CD8-positive, alpha-beta memory T cell (primary cell): Measurements from ENCODE around the gene CLDN16. TPM values are rescaled to one million over a fixed set of nuclear protein-coding genes. Genes with fewer than 3 reads are reported as not detected.

Experiments
- CTCF ChIA-PET: fragments of 350-600 bp; sonication (Branson Sonifier 250); formaldehyde crosslinking; loops from one replicate; lab custom pipeline; 2021; ENCODE audit warnings: antibody characterized with exemption; lab: Charles Lee
- POLR2A ChIA-PET: fragments of 350-600 bp; sonication (Branson Sonifier 250); formaldehyde crosslinking; loops from one replicate; lab custom pipeline; 2021; ENCODE audit warnings: antibody characterized with exemption; lab: Charles Lee
- DNase-seq, 5 donors: peaks; one replicate each; pipeline versions ENCODE4 v3.0.0 to v3.0.0-alpha.2; 2020 to 2022; ENCODE audit warnings: mixed read lengths in 1 of 5
- H3K27ac ChIP-seq: one replicate; pipeline ENCODE4 v1.7.0; 2013; ENCODE audit warnings: low read depth, mild to moderate bottlenecking, low read length, moderate library complexity
- H3K27me3 ChIP-seq: 2 replicates; pipeline ENCODE4 v1.7.0; 2013; ENCODE audit warnings: low read length, mild to moderate bottlenecking; ENCODE audit not compliant: insufficient read depth, poor library complexity, severe bottlenecking
- H3K36me3 ChIP-seq: 2 replicates; pipeline ENCODE4 v1.7.0; 2013; ENCODE audit warnings: mild to moderate bottlenecking, low read length, moderate library complexity; ENCODE audit not compliant: insufficient read depth
- H3K4me1 ChIP-seq: 2 replicates; pipeline ENCODE4 v1.7.0; 2013; ENCODE audit warnings: mild to moderate bottlenecking, low read length, moderate library complexity; ENCODE audit not compliant: insufficient read depth
- H3K4me3 ChIP-seq: 2 replicates; pipeline ENCODE4 v1.7.0; 2013; ENCODE audit warnings: mild to moderate bottlenecking, low read length
- H3K9me3 ChIP-seq: 2 replicates; pipeline ENCODE4 v1.7.0; 2013; ENCODE audit warnings: mild to moderate bottlenecking, low read length
- H3K27ac Mint-ChIP-seq, 8 donors: one replicate each; pipeline ENCODE4 v1.8.0; 2020 to 2021; ENCODE audit warnings: mixed read lengths in 8 of 8, mild to moderate bottlenecking in 6 of 8, inconsistent platforms in 3 of 8, moderate library complexity in 3 of 8
- H3K27me3 Mint-ChIP-seq, 2 donors: one replicate each; pipeline ENCODE4 v1.8.0; 2020 to 2021; ENCODE audit warnings: mixed read lengths in 2 of 2, mild to moderate bottlenecking in 1 of 2, moderate library complexity in 1 of 2
- H3K36me3 Mint-ChIP-seq, 3 donors: one replicate each; pipeline ENCODE4 v1.8.0; 2020 to 2021; ENCODE audit warnings: mixed read lengths in 3 of 3, inconsistent platforms in 1 of 3, mild to moderate bottlenecking in 1 of 3
- H3K4me1 Mint-ChIP-seq, 3 donors: one replicate each; pipeline ENCODE4 v1.8.0; 2020 to 2021; ENCODE audit warnings: mixed read lengths in 3 of 3, inconsistent platforms in 1 of 3, mild to moderate bottlenecking in 1 of 3
- H3K4me3 Mint-ChIP-seq, 7 donors: one replicate each; pipeline ENCODE4 v1.8.0; 2020 to 2021; ENCODE audit warnings: mixed read lengths in 7 of 7, mild to moderate bottlenecking in 6 of 7, moderate library complexity in 4 of 7, inconsistent platforms in 2 of 7
- H3K9me3 Mint-ChIP-seq, 5 donors: one replicate each; pipeline ENCODE4 v1.8.0; 2020 to 2022; ENCODE audit warnings: mixed read lengths in 5 of 5, mild to moderate bottlenecking in 3 of 5, moderate library complexity in 2 of 5, inconsistent platforms in 1 of 5
- polyA plus RNA-seq: library from polyadenylated mRNA; unstranded; fragments of 300-500 nt; fragmentation: Illumina TruSeq; gene quantifications from one replicate; pipeline ENCODE4 v1.2.3, GENCODE V29; 2021
- total RNA-seq, 2 experiments: library from RNA; stranded (reverse); gene quantifications; one replicate each; pipeline ENCODE4 v1.2.3, GENCODE V29; 2021

Gene CLDN16
- total and polyA plus RNA-seq, 3 experiments from 2014 or later = not detected

- no peak for DNase-seq
- ChIA-PET POLR2A (no interaction called here), CTCF (no interaction called here)
- Histone ChIP-seq H3K27me3 (peaks cover 6% of the 10 kb centered on the region), H3K4me3 (no peak overlapping the region), H3K9me3 (no peaks in the 10 kb centered on the region), H3K27ac (no peak overlapping the region), H3K36me3 (no peaks in the 10 kb centered on the region), H3K4me1 (no peaks in the 10 kb centered on the region)
- H3K36me3 Mint-ChIP-seq = no peaks in the 10 kb centered on the region
- no peaks in the 10 kb centered on the region for H3K4me1 Mint-ChIP-seq
- no peak overlapping the region for H3K4me3 Mint-ChIP-seq
- no peak overlapping the region for H3K27ac Mint-ChIP-seq
- peaks cover 1 to 14% of the 10 kb centered on the region in 2 donors for H3K27me3 Mint-ChIP-seq
- H3K9me3 Mint-ChIP-seq = no peaks in the 10 kb centered on the region
Measured at GRCh38 chr3:190382082-190382481, 5.9 kb upstream of the CLDN16 start.

DNA sequence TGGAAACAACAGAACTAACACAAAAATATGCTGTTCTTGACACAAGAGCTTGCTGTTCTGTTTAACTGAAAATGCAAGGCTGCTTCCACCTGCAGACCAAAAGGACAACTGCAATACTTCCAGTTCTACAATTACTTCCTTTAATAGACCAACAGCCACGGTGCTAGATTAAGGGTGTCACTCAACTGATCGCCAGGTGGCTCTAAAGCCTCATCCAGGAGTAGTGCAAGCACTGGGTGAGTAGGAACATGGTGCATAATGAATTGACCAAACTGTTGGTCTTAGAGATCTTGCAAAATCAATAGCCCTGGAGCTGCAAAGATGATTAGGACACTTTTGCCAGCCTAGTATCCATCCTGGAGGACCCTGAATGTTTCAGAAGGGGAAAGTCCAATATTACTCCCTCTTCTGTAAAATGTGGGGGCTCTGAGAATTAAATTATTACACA is 3.6 kb upstream of the CLDN16 start:
- peaks cover 6% of the 10 kb centered on the region for H3K27me3 ChIP-seq
- no peak overlapping the region for H3K27ac ChIP-seq
- no peaks in the 10 kb centered on the region for H3K4me1 Mint-ChIP-seq
- H3K27ac Mint-ChIP-seq = no peak overlapping the region
- no peaks in the 10 kb centered on the region for H3K4me1 ChIP-seq
- H3K36me3 ChIP-seq = no peaks in the 10 kb centered on the region
- H3K36me3 Mint-ChIP-seq = no peaks in the 10 kb centered on the region
- CTCF ChIA-PET = no interaction called here
- no peak overlapping the region for H3K4me3 Mint-ChIP-seq
- no peaks in the 10 kb centered on the region for H3K9me3 Mint-ChIP-seq
- no peak overlapping the region for H3K4me3 ChIP-seq
- no peaks in the 10 kb centered on the region for H3K9me3 ChIP-seq
- no peak for DNase-seq
- POLR2A ChIA-PET = no interaction called here
- H3K27me3 Mint-ChIP-seq = peaks cover 1 to 22% of the 10 kb centered on the region in 2 donors

GRCh38 chr3:190385731-190386688 is 2.0 kb upstream of the CLDN16 start:
- ChIA-PET POLR2A (no interaction called here), CTCF (no interaction called here)
- no peaks in the 10 kb centered on the region for H3K9me3 Mint-ChIP-seq

GRCh38 chr3:190388703-190389102 is 740 bp downstream of the CLDN16 start:
- H3K4me1 ChIP-seq = no peaks in the 10 kb centered on the region
- ChIA-PET CTCF (no interaction called here), POLR2A (no interaction called here)
- no peaks in the 10 kb centered on the region for H3K36me3 Mint-ChIP-seq
- H3K9me3 ChIP-seq = no peaks in the 10 kb centered on the region
- no peak overlapping the region for H3K4me3 Mint-ChIP-seq
- no peaks in the 10 kb centered on the region for H3K27me3 ChIP-seq
- H3K27ac Mint-ChIP-seq = no peak overlapping the region
- no peaks in the 10 kb centered on the region for H3K36me3 ChIP-seq
- H3K4me1 Mint-ChIP-seq = no peaks in the 10 kb centered on the region
- H3K4me3 ChIP-seq = no peak overlapping the region
- H3K9me3 Mint-ChIP-seq = peaks cover 0 to 2% (median 0%) of the 10 kb centered on the region in 5 donors
- peaks cover 0 to 16% of the 10 kb centered on the region in 2 donors for H3K27me3 Mint-ChIP-seq
- H3K27ac ChIP-seq = no peak overlapping the region
- DNase-seq = no peak

More at GRCh38 chr3:190385731-190386688, 2.0 kb upstream of the CLDN16 start:
- no peaks in the 10 kb centered on the region for H3K4me1 Mint-ChIP-seq
- Histone ChIP-seq H3K36me3 (no peaks in the 10 kb centered on the region), H3K27ac (no peak overlapping the region), H3K27me3 (peaks cover 6% of the 10 kb centered on the region), H3K4me3 (no peak overlapping the region), H3K9me3 (no peaks in the 10 kb centered on the region), H3K4me1 (no peaks in the 10 kb centered on the region)
- peaks cover 0 to 22% of the 10 kb centered on the region in 2 donors for H3K27me3 Mint-ChIP-seq
- no peak overlapping the region for H3K4me3 Mint-ChIP-seq
- H3K27ac Mint-ChIP-seq = no peak overlapping the region
- no peak for DNase-seq
- H3K36me3 Mint-ChIP-seq = no peaks in the 10 kb centered on the region

DNA sequence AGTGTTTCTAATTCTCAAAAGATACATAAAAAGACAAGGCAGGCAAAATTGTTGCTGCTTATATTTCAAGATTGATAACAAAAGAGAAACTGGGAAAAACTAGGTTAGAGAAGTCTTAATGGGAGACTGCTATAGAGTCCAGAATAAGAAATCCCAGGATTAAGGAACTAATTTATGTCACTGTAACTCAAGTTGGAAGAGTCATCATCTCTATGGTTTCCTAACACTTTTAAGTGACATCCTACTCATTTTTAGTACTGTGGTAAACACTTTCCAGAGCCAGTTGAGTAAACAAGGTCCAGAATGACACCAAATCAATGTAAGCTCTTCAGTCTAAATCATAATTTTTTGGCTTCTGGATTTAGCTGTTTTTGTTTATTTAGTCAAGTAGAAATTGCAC is 8.0 kb downstream of the CLDN16 start:
- ChIA-PET CTCF (no interaction called here), POLR2A (no interaction called here)
- no peaks in the 10 kb centered on the region for H3K4me1 Mint-ChIP-seq
- H3K4me3 Mint-ChIP-seq = no peak overlapping the region
- no peaks in the 10 kb centered on the region for H3K36me3 ChIP-seq
- peaks cover 0 to 2% (median 0%) of the 10 kb centered on the region in 5 donors for H3K9me3 Mint-ChIP-seq
- H3K4me3 ChIP-seq = no peak overlapping the region
- H3K27ac ChIP-seq = no peak overlapping the region
- H3K36me3 Mint-ChIP-seq = no peaks in the 10 kb centered on the region
- H3K27ac Mint-ChIP-seq = no peak overlapping the region
- H3K27me3 ChIP-seq = no peaks in the 10 kb centered on the region
- no peak for DNase-seq
- no peaks in the 10 kb centered on the region for H3K27me3 Mint-ChIP-seq
- H3K4me1 ChIP-seq = no peaks in the 10 kb centered on the region
- no peaks in the 10 kb centered on the region for H3K9me3 ChIP-seq

GRCh38 chr3:190397889-190398288 is 9.9 kb downstream of the CLDN16 start:
- Mint-ChIP-seq H3K27ac (no peak overlapping the region), H3K27me3 (peaks cover 0 to 2% of the 10 kb centered on the region in 2 donors), H3K4me3 (no peak overlapping the region), H3K9me3 (no peaks in the 10 kb centered on the region), H3K36me3 (no peaks in the 10 kb centered on the region), H3K4me1 (no peaks in the 10 kb centered on the region)
- no peak overlapping the region for H3K4me3 ChIP-seq
- H3K36me3 ChIP-seq = no peaks in the 10 kb centered on the region
- no peaks in the 10 kb centered on the region for H3K9me3 ChIP-seq
- DNase-seq = no peak
- no peaks in the 10 kb centered on the region for H3K4me1 ChIP-seq
- no peaks in the 10 kb centered on the region for H3K27me3 ChIP-seq
- POLR2A ChIA-PET = no interaction called here
- no peak overlapping the region for H3K27ac ChIP-seq
- CTCF ChIA-PET = no interaction called here

GRCh38 chr3:190399677-190400076 is 11.7 kb downstream of the CLDN16 start:
- H3K9me3 Mint-ChIP-seq = no peaks in the 10 kb centered on the region
- no peak overlapping the region for H3K27ac Mint-ChIP-seq
- no peak overlapping the region for H3K4me3 ChIP-seq
- POLR2A ChIA-PET = no interaction called here
- no peaks in the 10 kb centered on the region for H3K9me3 ChIP-seq
- no peaks in the 10 kb centered on the region for H3K36me3 Mint-ChIP-seq
- CTCF ChIA-PET = no interaction called here
- H3K27me3 Mint-ChIP-seq = peaks cover 0 to 2% of the 10 kb centered on the region in 2 donors
- no peaks in the 10 kb centered on the region for H3K27me3 ChIP-seq
- no peak overlapping the region for H3K4me3 Mint-ChIP-seq
- no peak for DNase-seq
- no peaks in the 10 kb centered on the region for H3K4me1 ChIP-seq
- H3K4me1 Mint-ChIP-seq = no peaks in the 10 kb centered on the region
- no peaks in the 10 kb centered on the region for H3K36me3 ChIP-seq
- H3K27ac ChIP-seq = no peak overlapping the region

DNA sequence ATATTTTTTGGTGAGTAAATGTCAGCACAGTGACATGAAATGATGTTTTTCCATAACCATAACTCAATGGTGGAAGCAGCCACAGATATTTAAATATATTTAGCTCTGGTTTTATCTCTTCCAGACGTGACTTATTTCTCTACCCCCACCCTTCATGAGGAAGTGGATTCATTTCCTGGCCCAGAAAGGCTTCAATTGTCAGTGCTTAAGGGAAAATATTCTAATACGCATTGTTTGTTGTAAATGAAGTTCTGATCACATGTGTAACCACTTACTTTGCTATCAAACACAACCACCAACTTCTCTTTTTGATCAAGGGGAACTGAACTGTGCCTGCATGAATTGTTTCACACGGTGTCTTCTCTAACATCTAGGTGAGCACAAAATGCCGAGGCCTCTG is 14.0 kb downstream of the CLDN16 start:
- H3K27ac Mint-ChIP-seq = no peak overlapping the region
- DNase-seq = no peak
- ChIA-PET POLR2A (no interaction called here), CTCF (no interaction called here)
- H3K9me3 Mint-ChIP-seq = no peaks in the 10 kb centered on the region
- Histone ChIP-seq H3K4me1 (no peaks in the 10 kb centered on the region), H3K36me3 (no peaks in the 10 kb centered on the region), H3K4me3 (no peak overlapping the region), H3K27ac (no peak overlapping the region), H3K9me3 (no peaks in the 10 kb centered on the region), H3K27me3 (no peaks in the 10 kb centered on the region)
- H3K27me3 Mint-ChIP-seq = peaks cover 0 to 2% of the 10 kb centered on the region in 2 donors
- H3K4me1 Mint-ChIP-seq = no peaks in the 10 kb centered on the region
- H3K36me3 Mint-ChIP-seq = no peaks in the 10 kb centered on the region
- H3K4me3 Mint-ChIP-seq = no peak overlapping the region
